ENCODE results near the gene LRBA. TPM values are rescaled to one million over a fixed set of nuclear protein-coding genes. Genes with fewer than 3 reads are reported as not detected.

LRBA gene
- total RNA-seq, 1 experiment from 2014 or later: 77.4 TPM

- Histone ChIP-seq H3K4me3 (no peak overlapping the region), H3K9me3 (ENCODE audit: insufficient read depth, low read depth) (no peaks in the 10 kb centered on the region), H3K27me3 (ENCODE audit: insufficient read depth, low read depth) (no peaks in the 10 kb centered on the region), H3F3A (ENCODE audit: insufficient read depth, low read depth) (no peaks in the 10 kb centered on the region), H3K36me3 (ENCODE audit: low read depth) (no peaks in the 10 kb centered on the region), H2AFZ (no peak overlapping the region), H3K4me2 (no peak overlapping the region), H4K20me1 (ENCODE audit: insufficient read depth) (no peaks in the 10 kb centered on the region), H3K9me2 (ENCODE audit: insufficient read depth) (no peaks in the 10 kb centered on the region), H3K27ac (no peak overlapping the region), H3K4me1 (replicated peaks; ENCODE audit: insufficient read depth) (no peaks in the 10 kb centered on the region), H3K79me2 (ENCODE audit: low read depth) (no peaks in the 10 kb centered on the region)
- BruUV-seq (replicated peaks): no TSS peak
- TF ChIP-seq EZH2 (IDR thresholded peaks at IDR 0.05; ENCODE audit: low read depth): no peak
- TF ChIP-seq, protein P1, sequence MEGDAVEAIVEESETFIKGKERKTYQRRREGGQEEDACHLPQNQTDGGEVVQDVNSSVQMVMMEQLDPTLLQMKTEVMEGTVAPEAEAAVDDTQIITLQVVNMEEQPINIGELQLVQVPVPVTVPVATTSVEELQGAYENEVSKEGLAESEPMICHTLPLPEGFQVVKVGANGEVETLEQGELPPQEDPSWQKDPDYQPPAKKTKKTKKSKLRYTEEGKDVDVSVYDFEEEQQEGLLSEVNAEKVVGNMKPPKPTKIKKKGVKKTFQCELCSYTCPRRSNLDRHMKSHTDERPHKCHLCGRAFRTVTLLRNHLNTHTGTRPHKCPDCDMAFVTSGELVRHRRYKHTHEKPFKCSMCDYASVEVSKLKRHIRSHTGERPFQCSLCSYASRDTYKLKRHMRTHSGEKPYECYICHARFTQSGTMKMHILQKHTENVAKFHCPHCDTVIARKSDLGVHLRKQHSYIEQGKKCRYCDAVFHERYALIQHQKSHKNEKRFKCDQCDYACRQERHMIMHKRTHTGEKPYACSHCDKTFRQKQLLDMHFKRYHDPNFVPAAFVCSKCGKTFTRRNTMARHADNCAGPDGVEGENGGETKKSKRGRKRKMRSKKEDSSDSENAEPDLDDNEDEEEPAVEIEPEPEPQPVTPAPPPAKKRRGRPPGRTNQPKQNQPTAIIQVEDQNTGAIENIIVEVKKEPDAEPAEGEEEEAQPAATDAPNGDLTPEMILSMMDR (conservative IDR thresholded peaks at IDR 0.05): no peak
- ChIA-PET CTCF (no interaction called here), POLR2A (ENCODE audit: unreplicated experiment) (no interaction called here)
- no peak for DNase-seq
- intact Hi-C loops (cut with micrococcal nuclease; ENCODE audit: unreplicated experiment): no loop called here
These were observed 215.9 kb downstream of the LRBA start for GRCh38 chr4:150799207-150799606.

DNA sequence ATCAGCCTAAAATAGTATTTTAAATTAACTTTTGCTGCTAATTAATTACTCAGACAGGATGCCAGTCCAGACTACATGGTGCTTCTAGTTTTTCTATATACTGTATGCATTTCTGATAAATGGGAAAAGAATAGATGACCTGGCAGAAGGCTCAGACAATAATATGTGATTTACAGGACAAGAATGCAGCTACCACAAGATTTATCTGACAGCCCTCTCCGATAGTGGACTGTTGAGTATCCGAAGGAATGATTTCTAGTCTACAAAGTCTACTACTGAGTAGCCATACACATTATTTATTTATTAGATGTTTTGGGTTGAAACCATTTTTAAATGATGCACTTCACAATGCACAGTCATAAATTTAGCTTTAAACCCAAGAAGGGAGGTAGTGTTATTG is 220.4 kb downstream of the LRBA start:
- Histone ChIP-seq H4K20me1 (ENCODE audit: insufficient read depth) (no peaks in the 10 kb centered on the region), H3K27ac (no peak overlapping the region), H3F3A (ENCODE audit: insufficient read depth, low read depth) (no peaks in the 10 kb centered on the region), H3K27me3 (ENCODE audit: insufficient read depth, low read depth) (no peaks in the 10 kb centered on the region), H3K9me3 (ENCODE audit: insufficient read depth, low read depth) (no peaks in the 10 kb centered on the region), H3K79me2 (ENCODE audit: low read depth) (no peaks in the 10 kb centered on the region), H3K4me1 (replicated peaks; ENCODE audit: insufficient read depth) (no peaks in the 10 kb centered on the region), H3K36me3 (ENCODE audit: low read depth) (no peaks in the 10 kb centered on the region), H3K4me3 (no peak overlapping the region), H3K4me2 (no peak overlapping the region), H3K9me2 (ENCODE audit: insufficient read depth) (no peaks in the 10 kb centered on the region), H2AFZ (no peak overlapping the region)
- POLR2A ChIA-PET (ENCODE audit: unreplicated experiment): no interaction called here
- CTCF ChIA-PET: no interaction called here
- intact Hi-C loops (cut with micrococcal nuclease; ENCODE audit: unreplicated experiment): no loop called here
- BruUV-seq (replicated peaks): no TSS peak
- no peak for DNase-seq
- TF ChIP-seq, protein P1 (conservative IDR thresholded peaks at IDR 0.05): no peak
- TF ChIP-seq EZH2 (IDR thresholded peaks at IDR 0.05; ENCODE audit: low read depth): no peak

DNA sequence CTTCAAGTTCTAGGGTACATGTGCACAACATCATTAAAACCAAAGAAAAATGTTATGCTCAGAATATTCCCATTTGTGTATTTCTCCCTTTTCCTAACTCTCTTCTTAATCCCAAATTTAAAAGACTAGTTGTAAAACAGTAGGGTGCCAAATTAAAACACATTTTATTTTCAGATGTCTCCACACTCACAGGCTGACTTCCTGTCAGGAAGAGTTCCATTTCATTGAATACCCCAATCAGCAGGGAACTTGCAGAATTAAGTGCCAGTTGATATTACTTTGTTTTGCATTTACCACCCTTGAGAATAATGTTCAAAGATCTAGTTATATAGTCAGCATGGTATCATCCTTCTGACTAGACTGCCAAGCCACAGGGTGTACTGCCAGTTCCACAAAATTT is 225.2 kb downstream of the LRBA start:
- H3F3A ChIP-seq (ENCODE audit: insufficient read depth, low read depth): no peaks in the 10 kb centered on the region
- H3K4me2 ChIP-seq: no peak overlapping the region
- no peaks in the 10 kb centered on the region for H4K20me1 ChIP-seq (ENCODE audit: insufficient read depth)
- POLR2A ChIA-PET (ENCODE audit: unreplicated experiment): no interaction called here
- H3K4me3 ChIP-seq: no peak overlapping the region
- H3K9me2 ChIP-seq (ENCODE audit: insufficient read depth): no peaks in the 10 kb centered on the region
- H3K4me1 ChIP-seq (replicated peaks; ENCODE audit: insufficient read depth): no peaks in the 10 kb centered on the region
- no peaks in the 10 kb centered on the region for H3K36me3 ChIP-seq (ENCODE audit: low read depth)
- CTCF ChIA-PET: no interaction called here
- TF ChIP-seq, protein P1 (conservative IDR thresholded peaks at IDR 0.05): no peak
- TF ChIP-seq EZH2 (IDR thresholded peaks at IDR 0.05; ENCODE audit: low read depth): no peak
- no peaks in the 10 kb centered on the region for H3K9me3 ChIP-seq (ENCODE audit: insufficient read depth, low read depth)
- H3K27me3 ChIP-seq (ENCODE audit: insufficient read depth, low read depth): no peaks in the 10 kb centered on the region
- DNase-seq: no peak
- no peak overlapping the region for H3K27ac ChIP-seq
- BruUV-seq (replicated peaks): no TSS peak
- H3K79me2 ChIP-seq (ENCODE audit: low read depth): no peaks in the 10 kb centered on the region
- no peak overlapping the region for H2AFZ ChIP-seq
- intact Hi-C loops (cut with micrococcal nuclease; ENCODE audit: unreplicated experiment): no loop called here

Measured in PC-9 (cell line).